ENCODE data around the gene FAM3D.

GRCh38 chr3:58640700-58641372 is 25.7 kb downstream of the FAM3D start:
- TF ChIP-seq CTCF (IDR thresholded peaks at IDR 0.05; ENCODE audit: low read depth, low read length, poor library complexity, severe bottlenecking) (peak; percentile 86), EZH2phosphoT487 (IDR thresholded peaks at IDR 0.05; ENCODE audit: borderline replicate concordance, low read length) (no peak)

All from DOHH2 (cell line).